CD4-positive, alpha-beta T cell treated with Interleukin-17A for 4 hours (primary cell): ENCODE results near the gene SIM1.

Experiments
- DNase-seq: peaks from one replicate; pipeline ENCODE4 v3.0.0-alpha.2; 2020; ENCODE audit warnings: mixed read lengths

The SIM1 gene

GRCh38 chr6:100347901-100348550 is 116.7 kb downstream of the SIM1 start:
- DNase-seq = no peak

- DNase-seq = no peak
These were observed 117.9 kb downstream of the SIM1 start for GRCh38 chr6:100346828-100347227.

- DNase-seq = no peak
These were observed 118.5 kb downstream of the SIM1 start for GRCh38 chr6:100346203-100346602.

GRCh38 chr6:100344761-100345160 is 120.0 kb downstream of the SIM1 start:
- DNase-seq = no peak

- no peak for DNase-seq
These were observed 120.4 kb downstream of the SIM1 start for GRCh38 chr6:100344321-100344720.

- no peak for DNase-seq
These were observed 121.2 kb downstream of the SIM1 start for GRCh38 chr6:100343316-100344077.

GRCh38 chr6:100342830-100343229 is 121.9 kb downstream of the SIM1 start:
- no peak for DNase-seq

- no peak for DNase-seq
These were observed 125.0 kb downstream of the SIM1 start for GRCh38 chr6:100339574-100340255.

- DNase-seq = no peak
These were observed 126.6 kb downstream of the SIM1 start for GRCh38 chr6:100338090-100338489.

GRCh38 chr6:100336876-100337275 is 127.8 kb downstream of the SIM1 start:
- no peak for DNase-seq

- DNase-seq = no peak
These were observed 128.7 kb downstream of the SIM1 start for GRCh38 chr6:100335991-100336390.
